ENCODE data around the gene CCDC71L. TPM values are rescaled to one million over a fixed set of nuclear protein-coding genes. Genes with fewer than 3 reads are reported as not detected.
A peak's percentile ranks its signal among the peaks of the same experiment; 100 is the strongest.

Gene CCDC71L
- total and polyA plus RNA-seq, 4 donors, result 7.4 to 16.6 (median 12.3) TPM

DNA sequence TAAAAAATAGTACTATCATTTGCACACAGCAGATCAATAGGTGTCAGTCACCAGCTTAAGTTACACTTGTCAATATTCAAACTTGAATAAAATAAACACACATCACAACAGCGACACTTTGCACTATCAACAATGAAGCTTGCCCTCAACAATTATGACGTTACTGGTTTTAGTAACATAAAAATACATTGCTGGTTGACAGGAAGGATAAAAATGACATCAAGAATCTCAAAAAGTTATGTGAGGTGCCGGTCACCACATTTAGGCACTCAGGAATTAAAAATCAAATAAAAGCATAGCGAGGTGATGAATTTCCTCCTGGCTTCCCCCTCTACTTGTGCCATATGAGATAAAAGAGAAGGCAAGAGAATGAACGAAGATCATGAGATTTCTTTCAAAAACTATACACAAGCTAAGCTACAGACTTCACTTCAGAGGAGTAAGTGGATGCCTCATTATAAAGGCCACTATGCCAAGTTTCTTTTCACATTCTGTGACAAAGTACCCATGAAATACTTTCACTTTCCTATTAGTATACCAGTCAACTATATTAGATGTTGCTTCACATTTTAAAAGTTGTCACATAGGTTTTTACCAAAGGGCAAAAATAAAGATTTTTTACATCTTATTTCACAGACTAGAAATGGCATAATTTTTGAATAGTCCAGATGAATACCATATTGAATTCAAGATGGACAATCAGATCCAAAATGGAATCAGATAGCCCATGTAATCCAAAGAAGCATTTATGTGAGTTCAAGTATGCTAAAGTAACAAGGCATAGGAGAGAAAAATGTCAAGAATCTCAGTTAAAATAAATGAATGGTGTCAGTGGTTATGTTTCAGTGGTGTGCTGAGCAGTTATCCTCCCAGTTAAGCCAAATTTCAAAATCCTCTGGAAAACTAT is 3.6 kb downstream of the CCDC71L start:
- H3K27ac ChIP-seq (ENCODE audit: low read depth in 1 of 2, low read length in 2 of 2), result peak overlapping the region; percentile 70 to 84
- H3K27me3 ChIP-seq (ENCODE audit: control insufficient read depth in 4 of 4, insufficient read depth in 4 of 4, low read length in 3 of 4), result no peaks in the 10 kb centered on the region
- DNase-seq (ENCODE audit: low spot score), result no peak
- peaks cover 0 to 22% (median 10%) of the 10 kb centered on the region in 4 donors for H3K4me1 ChIP-seq (ENCODE audit: control insufficient read depth in 4 of 4, insufficient read depth in 4 of 4, low read length in 3 of 4)
- WGBS, result 29% methylated on average over 5 of the region's 5 CpGs
- TF ChIP-seq, protein P1, sequence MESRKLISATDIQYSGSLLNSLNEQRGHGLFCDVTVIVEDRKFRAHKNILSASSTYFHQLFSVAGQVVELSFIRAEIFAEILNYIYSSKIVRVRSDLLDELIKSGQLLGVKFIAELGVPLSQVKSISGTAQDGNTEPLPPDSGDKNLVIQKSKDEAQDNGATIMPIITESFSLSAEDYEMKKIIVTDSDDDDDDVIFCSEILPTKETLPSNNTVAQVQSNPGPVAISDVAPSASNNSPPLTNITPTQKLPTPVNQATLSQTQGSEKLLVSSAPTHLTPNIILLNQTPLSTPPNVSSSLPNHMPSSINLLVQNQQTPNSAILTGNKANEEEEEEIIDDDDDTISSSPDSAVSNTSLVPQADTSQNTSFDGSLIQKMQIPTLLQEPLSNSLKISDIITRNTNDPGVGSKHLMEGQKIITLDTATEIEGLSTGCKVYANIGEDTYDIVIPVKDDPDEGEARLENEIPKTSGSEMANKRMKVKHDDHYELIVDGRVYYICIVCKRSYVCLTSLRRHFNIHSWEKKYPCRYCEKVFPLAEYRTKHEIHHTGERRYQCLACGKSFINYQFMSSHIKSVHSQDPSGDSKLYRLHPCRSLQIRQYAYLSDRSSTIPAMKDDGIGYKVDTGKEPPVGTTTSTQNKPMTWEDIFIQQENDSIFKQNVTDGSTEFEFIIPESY (IDR thresholded peaks at IDR 0.05), result no peak
- TF ChIP-seq EGR1 (IDR thresholded peaks at IDR 0.05; ENCODE audit: low read depth in 2 of 2) (no peak), YY1 (IDR thresholded peaks at IDR 0.05) (peak; percentile 39), SP1 (IDR thresholded peaks at IDR 0.05) (peak; percentile 25), RAD21 (IDR thresholded peaks at IDR 0.05) (peak; percentile 29 to 49), FOXA2 (IDR thresholded peaks at IDR 0.05) (no peak), TAF1 (conservative IDR thresholded peaks at IDR 0.05) (no peak), HNF4A (conservative IDR thresholded peaks at IDR 0.05) (peak; percentile 12 to 30)
- no peaks in the 10 kb centered on the region for H3K9me3 ChIP-seq (ENCODE audit: control insufficient read depth in 4 of 4, low read length in 3 of 4)
- H3K36me3 ChIP-seq (ENCODE audit: control insufficient read depth in 4 of 4, insufficient read depth in 3 of 4, low read depth in 1 of 4, low read length in 3 of 4), result no peaks in the 10 kb centered on the region
- H3K4me3 ChIP-seq (ENCODE audit: low read depth in 1 of 3, low read length in 3 of 3), result peak overlapping the region in 2 of 3 donors; percentile 7 to 29
- peak overlapping the region; percentile 10 to 60 for H3K9ac ChIP-seq (ENCODE audit: low read depth in 1 of 2, low read length in 2 of 2)

GRCh38 chr7:106655703-106656498 is 5.1 kb downstream of the CCDC71L start:
- WGBS, result 95% methylated on average over 5 of the region's 5 CpGs

More at GRCh38 chr7:106655703-106656498, 5.1 kb downstream of the CCDC71L start:
- no peaks in the 10 kb centered on the region for H3K27me3 ChIP-seq (ENCODE audit: control insufficient read depth in 4 of 4, insufficient read depth in 4 of 4, low read length in 3 of 4)
- H3K36me3 ChIP-seq (ENCODE audit: control insufficient read depth in 4 of 4, insufficient read depth in 3 of 4, low read depth in 1 of 4, low read length in 3 of 4), result no peaks in the 10 kb centered on the region
- peaks cover 0 to 18% (median 8%) of the 10 kb centered on the region in 4 donors for H3K4me1 ChIP-seq (ENCODE audit: control insufficient read depth in 4 of 4, insufficient read depth in 4 of 4, low read length in 3 of 4)
- H3K4me3 ChIP-seq (ENCODE audit: low read depth in 1 of 3, low read length in 3 of 3), result no peak overlapping the region
- TF ChIP-seq RAD21 (IDR thresholded peaks at IDR 0.05) (no peak), GABPA (IDR thresholded peaks at IDR 0.05 in 1 of 2, conservative IDR thresholded peaks at IDR 0.05 in 1 of 2) (no peak), FOXA1 (IDR thresholded peaks at IDR 0.05) (no peak), TAF1 (conservative IDR thresholded peaks at IDR 0.05) (no peak), HNF4A (conservative IDR thresholded peaks at IDR 0.05) (no peak), NR2F2 (IDR thresholded peaks at IDR 0.05) (no peak), RXRA (IDR thresholded peaks at IDR 0.05) (no peak), FOXA2 (IDR thresholded peaks at IDR 0.05) (no peak), REST (IDR thresholded peaks at IDR 0.05) (no peak), YY1 (IDR thresholded peaks at IDR 0.05) (no peak), HNF4G (IDR thresholded peaks at IDR 0.05) (no peak)
- TF ChIP-seq, protein P2, sequence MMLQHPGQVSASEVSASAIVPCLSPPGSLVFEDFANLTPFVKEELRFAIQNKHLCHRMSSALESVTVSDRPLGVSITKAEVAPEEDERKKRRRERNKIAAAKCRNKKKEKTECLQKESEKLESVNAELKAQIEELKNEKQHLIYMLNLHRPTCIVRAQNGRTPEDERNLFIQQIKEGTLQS (IDR thresholded peaks at IDR 0.05), result no peak
- TF ChIP-seq, protein P3, sequence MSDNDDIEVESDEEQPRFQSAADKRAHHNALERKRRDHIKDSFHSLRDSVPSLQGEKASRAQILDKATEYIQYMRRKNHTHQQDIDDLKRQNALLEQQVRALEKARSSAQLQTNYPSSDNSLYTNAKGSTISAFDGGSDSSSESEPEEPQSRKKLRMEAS (IDR thresholded peaks at IDR 0.05), result no peak
- TF ChIP-seq, protein P1 (IDR thresholded peaks at IDR 0.05), result no peak
- TF ChIP-seq, protein P4, sequence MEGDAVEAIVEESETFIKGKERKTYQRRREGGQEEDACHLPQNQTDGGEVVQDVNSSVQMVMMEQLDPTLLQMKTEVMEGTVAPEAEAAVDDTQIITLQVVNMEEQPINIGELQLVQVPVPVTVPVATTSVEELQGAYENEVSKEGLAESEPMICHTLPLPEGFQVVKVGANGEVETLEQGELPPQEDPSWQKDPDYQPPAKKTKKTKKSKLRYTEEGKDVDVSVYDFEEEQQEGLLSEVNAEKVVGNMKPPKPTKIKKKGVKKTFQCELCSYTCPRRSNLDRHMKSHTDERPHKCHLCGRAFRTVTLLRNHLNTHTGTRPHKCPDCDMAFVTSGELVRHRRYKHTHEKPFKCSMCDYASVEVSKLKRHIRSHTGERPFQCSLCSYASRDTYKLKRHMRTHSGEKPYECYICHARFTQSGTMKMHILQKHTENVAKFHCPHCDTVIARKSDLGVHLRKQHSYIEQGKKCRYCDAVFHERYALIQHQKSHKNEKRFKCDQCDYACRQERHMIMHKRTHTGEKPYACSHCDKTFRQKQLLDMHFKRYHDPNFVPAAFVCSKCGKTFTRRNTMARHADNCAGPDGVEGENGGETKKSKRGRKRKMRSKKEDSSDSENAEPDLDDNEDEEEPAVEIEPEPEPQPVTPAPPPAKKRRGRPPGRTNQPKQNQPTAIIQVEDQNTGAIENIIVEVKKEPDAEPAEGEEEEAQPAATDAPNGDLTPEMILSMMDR (IDR thresholded peaks at IDR 0.05; ENCODE audit: low read depth, low read length, missing input control), result no peak
- no peak overlapping the region for H3K27ac ChIP-seq (ENCODE audit: low read depth in 1 of 2, low read length in 2 of 2)
- H3K9me3 ChIP-seq (ENCODE audit: control insufficient read depth in 4 of 4, low read length in 3 of 4), result no peaks in the 10 kb centered on the region
- no peak overlapping the region for H3K9ac ChIP-seq (ENCODE audit: low read depth in 1 of 2, low read length in 2 of 2)
- no peak for DNase-seq (ENCODE audit: low spot score)
